Inflammatory macrophage treated with lipopolysaccharide for 1 hour (primary cell): ENCODE data around the gene CITED2.

ENCODE experiments used
- DNase-seq, 2 donors: peaks; one replicate each; pipeline ENCODE4 v3.0.0-alpha.2; 2020 to 2022

The CITED2 gene

GRCh38 chr6:139381216-139381865 is 6.9 kb upstream of the CITED2 start:
- DNase-seq = no peak

GRCh38 chr6:139380611-139381010 is 6.2 kb upstream of the CITED2 start:
- no peak for DNase-seq

- no peak for DNase-seq
Measured at GRCh38 chr6:139380168-139380567, 5.7 kb upstream of the CITED2 start.

GRCh38 chr6:139378882-139379341 is 4.5 kb upstream of the CITED2 start:
- no peak for DNase-seq

- no peak for DNase-seq
Measured at GRCh38 chr6:139378226-139378625, 3.8 kb upstream of the CITED2 start.

- DNase-seq = no peak
Measured at GRCh38 chr6:139376604-139377218, 2.3 kb upstream of the CITED2 start.

- peak; percentile 36 to 49 for DNase-seq
Measured at GRCh38 chr6:139376017-139376330, 1.5 kb upstream of the CITED2 start.

- DNase-seq = peak; percentile 79 to 88
Measured at GRCh38 chr6:139375226-139376016, 973 bp upstream of the CITED2 start.

- DNase-seq = peak in 1 of 2 donors; percentile 25
Measured at GRCh38 chr6:139373928-139374356, 506 bp downstream of the CITED2 start.

GRCh38 chr6:139373154-139373927 is 1.1 kb downstream of the CITED2 start:
- DNase-seq = peak; percentile 66 to 73

GRCh38 chr6:139372326-139373153 is 1.9 kb downstream of the CITED2 start:
- DNase-seq = peak; percentile 3 to 47

- no peak for DNase-seq
Measured at GRCh38 chr6:139371421-139372203, 2.8 kb downstream of the CITED2 start.

- DNase-seq = peak in 1 of 2 donors; percentile 18
Measured at GRCh38 chr6:139370999-139371345, 3.5 kb downstream of the CITED2 start.

- peak; percentile 7 to 37 for DNase-seq
Measured at GRCh38 chr6:139370283-139370998, 4.0 kb downstream of the CITED2 start.

GRCh38 chr6:139369568-139370282 is 4.7 kb downstream of the CITED2 start:
- DNase-seq = peak; percentile 33 to 76

- DNase-seq = no peak
Measured at GRCh38 chr6:139369068-139369467, 5.4 kb downstream of the CITED2 start.

- no peak for DNase-seq
Measured at GRCh38 chr6:139368661-139369060, 5.8 kb downstream of the CITED2 start.

GRCh38 chr6:139367810-139368351 is 6.6 kb downstream of the CITED2 start:
- DNase-seq = peak; percentile 37 to 41

- no peak for DNase-seq
Measured at GRCh38 chr6:139364982-139365379, 9.5 kb downstream of the CITED2 start.
